Testis (tissue), 3 donors: Measurements from ENCODE around the gene TTLL5. TPM values are rescaled to one million over a fixed set of nuclear protein-coding genes. Genes with fewer than 3 reads are reported as not detected.
A peak's percentile ranks its signal among the peaks of the same experiment; 100 is the strongest.

Experiments used
- DNase-seq: peaks from one replicate; pipeline ENCODE4 v3.0.0-alpha.2; 2019
- H3K27ac ChIP-seq, 2 donors: fragments of 200-600 bp; sonication (generic); one replicate each; pipeline ENCODE4 v1.5.1; 2019
- H3K27me3 ChIP-seq: fragments of 200-600 bp; sonication (generic); one replicate; pipeline ENCODE4 v1.5.1; 2019
- H3K36me3 ChIP-seq: fragments of 200-600 bp; sonication (generic); one replicate; pipeline ENCODE4 v1.5.1; 2017; ENCODE audit warnings: low read depth; ENCODE audit errors: missing control alignments
- H3K4me1 ChIP-seq: fragments of 200-600 bp; sonication (generic); one replicate; pipeline ENCODE4 v1.5.1; 2019
- H3K4me3 ChIP-seq, 2 donors: fragments of 200-600 bp; sonication (generic); one replicate each; pipeline ENCODE4 v1.5.1; 2017 to 2019
- H3K9me3 ChIP-seq: fragments of 200-600 bp; sonication (generic); one replicate; pipeline ENCODE4 v1.5.1; 2017
- CTCF ChIP-seq, 3 experiments: fragments of 450-650 bp in 2 of 3; fragments of 200-600 bp in 1 of 3; sonication (generic) in 1 of 3; IDR thresholded peaks; one replicate each; pipeline ENCODE4 v1.5.1; 2016 to 2019; ENCODE audit warnings: antibody characterized with exemption in 3 of 3, mild to moderate bottlenecking in 2 of 3, moderate library complexity in 1 of 3
- POLR2A ChIP-seq: fragments of 450-650 bp; IDR thresholded peaks from one replicate; pipeline ENCODE4 v1.6.1; 2017; ENCODE audit warnings: antibody characterized with exemption, mild to moderate bottlenecking, moderate library complexity
- WGBS, 2 donors: methylation state at CpG; one replicate each; pipeline ENCODE4 v1.1.5; 2018; 5-methylcytosine and 5-hydroxymethylcytosine counted together
- intact Hi-C: fragments of 100-400 bp; cut with DNase I; formaldehyde crosslinking; loops from one replicate; pipeline ENCODE4 v1.15.1; 2023; ENCODE audit warnings: low total_unique reads
- polyA plus RNA-seq: library from polyadenylated mRNA; stranded (reverse); fragments of 350-450 nt; fragmentation: Illumina TruSeq; extraction: RNeasy Lipid Tissue Mini Kit (QIAGEN cat#74804); gene quantifications from one replicate; pipeline ENCODE4 v1.2.3, GENCODE V29; 2014; ENCODE audit warnings: low read depth, low replicate concordance; ENCODE audit not compliant: insufficient read depth
- total RNA-seq, 2 donors: library from RNA; depleted of rRNA; stranded (reverse); fragments of >200 nt; gene quantifications; one replicate each; pipeline ENCODE4 v1.2.3, GENCODE V29; 2016

Gene TTLL5
- total and polyA plus RNA-seq, 3 donors from 2014 or later: 112 to 318 (median 155) TPM

- no peak for DNase-seq
- Histone ChIP-seq H3K4me3 (no peak overlapping the region), H3K27me3 (no peaks in the 10 kb centered on the region), H3K36me3 (no peaks in the 10 kb centered on the region), H3K4me1 (peaks cover 21% of the 10 kb centered on the region), H3K27ac (no peak overlapping the region), H3K9me3 (no peaks in the 10 kb centered on the region)
- TF ChIP-seq CTCF (IDR thresholded peaks at IDR 0.05) (no peak), POLR2A (no peak)
- intact Hi-C loops: no loop called here
- 42 to 64% methylated on average over 4 of the region's 4 CpGs for WGBS, 2 donors
Measured at GRCh38 chr14:75657331-75657730, 3.7 kb upstream of the TTLL5 start.

- H3K27ac ChIP-seq: no peak overlapping the region
- H3K4me1 ChIP-seq: peaks cover 21% of the 10 kb centered on the region
- TF ChIP-seq POLR2A: no peak
- no peak for TF ChIP-seq CTCF (IDR thresholded peaks at IDR 0.05)
- 71 to 80% methylated on average over 2 of the region's 2 CpGs for WGBS, 2 donors
- intact Hi-C loops: no loop called here
- H3K4me3 ChIP-seq: no peak overlapping the region
- no peaks in the 10 kb centered on the region for H3K36me3 ChIP-seq
- H3K9me3 ChIP-seq: no peaks in the 10 kb centered on the region
- no peaks in the 10 kb centered on the region for H3K27me3 ChIP-seq
- DNase-seq: no peak
Measured at GRCh38 chr14:75658957-75659356, 2.1 kb upstream of the TTLL5 start.

GRCh38 chr14:75660238-75660629 is 812 bp upstream of the TTLL5 start:
- H3K4me1 ChIP-seq: peaks cover 18% of the 10 kb centered on the region
- no peak for DNase-seq
- peak overlapping the region; percentile 79 to 85 for H3K4me3 ChIP-seq
- intact Hi-C loops: no loop called here
- no peaks in the 10 kb centered on the region for H3K9me3 ChIP-seq
- H3K36me3 ChIP-seq: no peaks in the 10 kb centered on the region
- TF ChIP-seq CTCF (IDR thresholded peaks at IDR 0.05) (no peak), POLR2A (no peak)
- no peaks in the 10 kb centered on the region for H3K27me3 ChIP-seq
- peak overlapping the region; percentile 82 to 83 for H3K27ac ChIP-seq
- WGBS, 2 donors: 8 to 9% methylated on average over 4 of the region's 4 CpGs

- no peak for DNase-seq
- intact Hi-C loops: no loop called here
- peak overlapping the region; percentile 79 to 85 for H3K4me3 ChIP-seq
- peak overlapping the region; percentile 82 to 83 for H3K27ac ChIP-seq
- no peaks in the 10 kb centered on the region for H3K36me3 ChIP-seq
- 0% methylated on average over 5 to 18 of the region's 18 CpGs for WGBS, 2 donors
- H3K4me1 ChIP-seq: peaks cover 18% of the 10 kb centered on the region
- H3K9me3 ChIP-seq: no peaks in the 10 kb centered on the region
- no peaks in the 10 kb centered on the region for H3K27me3 ChIP-seq
- TF ChIP-seq POLR2A (no peak), CTCF (IDR thresholded peaks at IDR 0.05) (no peak)
Measured at GRCh38 chr14:75661499-75661814, 411 bp downstream of the TTLL5 start.

- no peak for DNase-seq
- H3K36me3 ChIP-seq: no peaks in the 10 kb centered on the region
- H3K9me3 ChIP-seq: no peaks in the 10 kb centered on the region
- no peak overlapping the region for H3K4me3 ChIP-seq
- no peaks in the 10 kb centered on the region for H3K27me3 ChIP-seq
- H3K27ac ChIP-seq: no peak overlapping the region
- peaks cover 18% of the 10 kb centered on the region for H3K4me1 ChIP-seq
- WGBS, 2 donors: 60 to 80% methylated on average over 3 of the region's 3 CpGs
- intact Hi-C loops: no loop called here
- TF ChIP-seq CTCF (IDR thresholded peaks at IDR 0.05) (no peak), POLR2A (no peak)
Measured at GRCh38 chr14:75662966-75663365, 1.9 kb downstream of the TTLL5 start.
